Measurements from ENCODE around the gene DNAJC7.
"Not testable (repeated sequence)": the region's sequence is repeated elsewhere in the genome, so short reads cannot be mapped to it uniquely, and the experiment has no call there.

- not testable (repeated sequence) for TF ChIP-seq CTCF (IDR thresholded peaks at IDR 0.05); EP300 (IDR thresholded peaks at IDR 0.05; ENCODE audit: borderline replicate concordance in 1 of 2, low read depth in 1 of 2, low read length in 1 of 2); MEF2A (IDR thresholded peaks at IDR 0.05; ENCODE audit: borderline replicate concordance, low read depth); RCOR1 (IDR thresholded peaks at IDR 0.05; ENCODE audit: low read length); EZH2phosphoT487 (IDR thresholded peaks at IDR 0.05; ENCODE audit: borderline replicate concordance, low read depth); RAD21 (IDR thresholded peaks at IDR 0.05; ENCODE audit: low read length); USF1 (IDR thresholded peaks at IDR 0.05; ENCODE audit: borderline replicate concordance, low read depth); JUND (IDR thresholded peaks at IDR 0.05); MXI1 (IDR thresholded peaks at IDR 0.05; ENCODE audit: low read depth, low read length); NFIC (IDR thresholded peaks at IDR 0.05; ENCODE audit: borderline replicate concordance); YY1 (IDR thresholded peaks at IDR 0.05; ENCODE audit: low read depth); POLR2AphosphoS5 (IDR thresholded peaks at IDR 0.05; ENCODE audit: low read depth, low read length); USF2 (IDR thresholded peaks at IDR 0.05; ENCODE audit: borderline replicate concordance, low read depth, low read length); FOXJ3 (CRISPR knock-in tag; IDR thresholded peaks at IDR 0.05)
These were observed 3.5 kb downstream of the DNAJC7 start for GRCh38 chr17:42013740-42014139.
